ENCODE results near the gene ARHGEF12.

DNA sequence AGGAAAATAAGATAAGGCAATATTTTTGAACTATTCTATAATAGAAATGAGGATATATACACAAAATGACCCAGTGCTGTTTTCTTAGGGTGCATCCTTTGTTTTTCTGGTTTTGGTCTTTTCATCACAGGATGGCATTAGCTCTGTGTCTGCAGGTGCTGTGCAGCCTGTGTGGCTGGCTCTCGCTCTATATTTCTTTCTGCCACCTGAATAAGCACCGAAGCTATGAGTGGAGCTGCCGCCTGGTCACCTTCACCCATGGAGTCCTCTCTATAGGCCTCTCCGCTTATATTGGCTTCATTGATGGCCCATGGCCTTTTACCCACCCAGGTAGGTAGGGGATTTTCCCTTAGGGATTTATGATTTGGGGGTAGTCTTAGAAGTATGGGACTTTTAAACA is 8.9 kb upstream of the ARHGEF12 start:
- TF ChIP-seq CTCF (IDR thresholded peaks at IDR 0.05) (no peak), EZH2 (IDR thresholded peaks at IDR 0.05; ENCODE audit: borderline replicate concordance, insufficient read depth, low read depth, low read length, poor library complexity, severe bottlenecking) (no peak)
